Keratinocyte (primary cell): Measurements from ENCODE around the gene PDK2. TPM values are rescaled to one million over a fixed set of nuclear protein-coding genes. Genes with fewer than 3 reads are reported as not detected.

Source experiments
- DNase-seq: peaks from one replicate; pipeline ENCODE4 v3.0.0-alpha.2; 2011; ENCODE audit warnings: low read depth, missing footprints, low spot score
- FAIRE-seq: peaks from 2 replicates; lab custom pipeline; 2011; peaks lifted over from hg19 to GRCh38; lab: Jason Lieb, UNC
- H2AFZ ChIP-seq: 2 replicates; pipeline ENCODE4 v1.6.0; 2012; ENCODE audit warnings: low read length, control low read depth, inconsistent platforms; ENCODE audit not compliant: control insufficient read depth
- H3K27ac ChIP-seq: 2 replicates; pipeline ENCODE4 v1.5.1; 2011; ENCODE audit warnings: low read length; ENCODE audit not compliant: control insufficient read depth, insufficient read depth
- H3K27me3 ChIP-seq: 3 replicates; pipeline ENCODE4 v1.6.0; 2011; ENCODE audit warnings: low read length; ENCODE audit not compliant: control insufficient read depth, insufficient read depth; ENCODE audit errors: extremely low read depth
- H3K36me3 ChIP-seq, 2 experiments: 2 replicates in 1 of 2; 3 replicates in 1 of 2; pipeline ENCODE4 v1.5.1; 2011; ENCODE audit warnings: low read length in 2 of 2, mild to moderate bottlenecking in 1 of 2; ENCODE audit not compliant: control insufficient read depth in 2 of 2, insufficient read depth in 2 of 2; ENCODE audit errors: extremely low read depth in 1 of 2
- H3K4me1 ChIP-seq: 3 replicates; pipeline ENCODE4 v1.5.1; 2011; ENCODE audit warnings: low read length; ENCODE audit not compliant: control insufficient read depth, insufficient read depth; ENCODE audit errors: extremely low read depth
- H3K4me2 ChIP-seq: 3 replicates; pipeline ENCODE4 v1.6.0; 2011; ENCODE audit warnings: low read depth, low read length; ENCODE audit not compliant: control insufficient read depth, insufficient read depth; ENCODE audit errors: extremely low read depth
- H3K4me3 ChIP-seq, 3 experiments: fragments of 200-600 bp in 1 of 3; sonication (generic) in 1 of 3; 2 replicates in 2 of 3; 3 replicates in 1 of 3; pipeline ENCODE4 v1.5.1; 2011 to 2016; ENCODE audit warnings: low read length in 3 of 3, mild to moderate bottlenecking in 3 of 3, control low read depth in 2 of 3, inconsistent platforms in 1 of 3, low read depth in 1 of 3, mixed read lengths in 1 of 3, mixed run types in 1 of 3, moderate library complexity in 1 of 3; ENCODE audit not compliant: control insufficient read depth in 2 of 3, insufficient read depth in 2 of 3; ENCODE audit errors: extremely low read depth in 1 of 3
- H3K79me2 ChIP-seq: 2 replicates; pipeline ENCODE4 v1.6.0; 2012; ENCODE audit warnings: low read length; ENCODE audit not compliant: control insufficient read depth, insufficient read depth
- H3K9ac ChIP-seq: 3 replicates; pipeline ENCODE4 v1.6.0; 2011; ENCODE audit warnings: low read length; ENCODE audit not compliant: control insufficient read depth, insufficient read depth; ENCODE audit errors: extremely low read depth
- H3K9me1 ChIP-seq: 3 replicates; pipeline ENCODE4 v1.6.0; 2011; ENCODE audit warnings: low read length; ENCODE audit not compliant: control insufficient read depth, insufficient read depth; ENCODE audit errors: extremely low read depth
- H3K9me3 ChIP-seq: 2 replicates; pipeline ENCODE4 v1.5.1; 2012; ENCODE audit warnings: low read depth, low read length; ENCODE audit not compliant: control insufficient read depth
- H4K20me1 ChIP-seq: 3 replicates; pipeline ENCODE4 v1.6.0; 2011; ENCODE audit warnings: low read length; ENCODE audit not compliant: control insufficient read depth, insufficient read depth; ENCODE audit errors: extremely low read depth
- EZH2 ChIP-seq: IDR thresholded peaks from one replicate; pipeline ENCODE4 v1.6.1; 2012; ENCODE audit warnings: inconsistent platforms, mild to moderate bottlenecking, low read length, moderate library complexity
- dilution Hi-C: fragments of 300-500 bp; cut with MboI; formaldehyde crosslinking; loops from one replicate; pipeline ENCODE4 v1.7.0; 2020; ENCODE audit warnings: low sequenced_read_pairs; ENCODE audit not compliant: extremely low pct_ligation_motif_present
- polyA plus RNA-seq, 5 experiments: library from polyadenylated mRNA; depleted of rRNA in 3 of 5; stranded (reverse) in 3 of 5; stranded (forward) in 1 of 5; unstranded in 1 of 5; fragments of >200 nt; gene quantifications; 1 replicate in 1 of 5; 2 replicates in 3 of 5; 3 replicates in 1 of 5; pipeline versions ENCODE4 v1.2.1 to v1.2.3, GENCODE V29; 2011 to 2012; ENCODE audit warnings: missing spikeins in 2 of 5, low read depth in 1 of 5, low replicate concordance in 1 of 5
- TF ChIP-seq, protein P1 (sequence below), 3 experiments: IDR thresholded peaks in 1 of 3; conservative IDR thresholded peaks in 1 of 3; optimal IDR thresholded peaks in 1 of 3; 2 replicates in 2 of 3; 3 replicates in 1 of 3; pipeline versions ENCODE3 to v1.5.1; 2011; ENCODE audit warnings: low read length in 3 of 3, mild to moderate bottlenecking in 3 of 3, moderate library complexity in 2 of 3, control low read depth in 1 of 3, inconsistent platforms in 1 of 3; ENCODE audit not compliant: insufficient read depth in 2 of 3; ENCODE audit errors: extremely low read depth in 1 of 3

Gene PDK2
- polyA plus RNA-seq, 1 donor (not counting 4 experiments of a cell fraction or from before 2014, with no cell fraction given) = 7.5 TPM

DNA sequence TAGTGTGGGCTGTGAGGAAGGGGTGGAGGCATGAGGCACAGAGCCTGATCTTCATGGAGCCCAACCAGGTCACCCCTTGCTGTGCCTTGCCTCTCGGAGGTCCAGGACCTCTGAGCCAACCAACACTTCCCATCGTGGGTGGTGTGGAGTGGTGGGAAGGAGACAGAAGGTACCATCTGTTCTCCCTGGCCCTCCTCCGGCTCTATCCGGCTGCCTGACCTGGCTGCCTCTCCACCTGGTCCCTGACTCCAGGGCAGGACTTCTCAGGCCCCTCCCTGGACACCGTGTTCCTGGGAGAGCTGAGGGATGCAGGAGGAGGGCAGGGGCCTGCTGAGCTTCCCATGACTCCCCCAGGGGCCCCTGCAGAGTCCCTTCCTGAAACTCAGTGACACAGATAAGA lies 3.9 kb downstream of the PDK2 start:
- Histone ChIP-seq H3K9me1 (no peaks in the 10 kb centered on the region), H3K4me2 (no peak overlapping the region), H3K79me2 (no peaks in the 10 kb centered on the region), H3K4me1 (peaks cover 36% of the 10 kb centered on the region), H4K20me1 (peaks cover 2% of the 10 kb centered on the region), H3K36me3 (no peaks in the 10 kb centered on the region), H3K9me3 (no peaks in the 10 kb centered on the region), H3K4me3 (no peak overlapping the region), H3K27ac (no peak overlapping the region), H3K27me3 (no peaks in the 10 kb centered on the region), H2AFZ (no peak overlapping the region), H3K9ac (no peak overlapping the region)
- no peak for DNase-seq
- no peak for FAIRE-seq
- dilution Hi-C loops = no loop called here
- TF ChIP-seq, protein P1, sequence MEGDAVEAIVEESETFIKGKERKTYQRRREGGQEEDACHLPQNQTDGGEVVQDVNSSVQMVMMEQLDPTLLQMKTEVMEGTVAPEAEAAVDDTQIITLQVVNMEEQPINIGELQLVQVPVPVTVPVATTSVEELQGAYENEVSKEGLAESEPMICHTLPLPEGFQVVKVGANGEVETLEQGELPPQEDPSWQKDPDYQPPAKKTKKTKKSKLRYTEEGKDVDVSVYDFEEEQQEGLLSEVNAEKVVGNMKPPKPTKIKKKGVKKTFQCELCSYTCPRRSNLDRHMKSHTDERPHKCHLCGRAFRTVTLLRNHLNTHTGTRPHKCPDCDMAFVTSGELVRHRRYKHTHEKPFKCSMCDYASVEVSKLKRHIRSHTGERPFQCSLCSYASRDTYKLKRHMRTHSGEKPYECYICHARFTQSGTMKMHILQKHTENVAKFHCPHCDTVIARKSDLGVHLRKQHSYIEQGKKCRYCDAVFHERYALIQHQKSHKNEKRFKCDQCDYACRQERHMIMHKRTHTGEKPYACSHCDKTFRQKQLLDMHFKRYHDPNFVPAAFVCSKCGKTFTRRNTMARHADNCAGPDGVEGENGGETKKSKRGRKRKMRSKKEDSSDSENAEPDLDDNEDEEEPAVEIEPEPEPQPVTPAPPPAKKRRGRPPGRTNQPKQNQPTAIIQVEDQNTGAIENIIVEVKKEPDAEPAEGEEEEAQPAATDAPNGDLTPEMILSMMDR (optimal IDR thresholded peaks at IDR 0.05 in 1 of 3, IDR thresholded peaks at IDR 0.05 in 1 of 3, conservative IDR thresholded peaks at IDR 0.05 in 1 of 3; ENCODE audit: extremely low read depth in 1 of 3, insufficient read depth in 2 of 3, low read length in 3 of 3) = no peak
- no peak for TF ChIP-seq EZH2

DNA sequence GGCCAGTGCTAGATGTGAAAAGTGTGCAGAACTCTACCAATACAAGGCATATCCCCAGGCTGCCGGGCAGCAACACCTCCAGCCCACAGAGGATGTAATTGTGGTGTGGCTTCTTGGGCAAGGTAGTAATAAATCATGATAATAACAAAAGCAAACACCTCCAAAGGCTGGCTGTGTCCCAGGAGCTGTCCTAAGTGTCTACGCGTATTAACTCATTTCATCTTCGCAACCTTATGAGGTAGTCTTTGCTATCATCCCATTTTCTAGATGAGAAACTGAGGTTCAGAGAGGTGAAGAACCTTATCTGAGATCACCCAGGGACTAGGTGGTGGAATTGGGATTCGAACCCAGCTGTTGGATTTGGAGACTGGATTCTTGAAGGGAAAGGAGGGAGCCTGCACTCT lies 5.3 kb downstream of the PDK2 start:
- H3K9me1 ChIP-seq = no peaks in the 10 kb centered on the region
- TF ChIP-seq, protein P1 (optimal IDR thresholded peaks at IDR 0.05 in 1 of 3, IDR thresholded peaks at IDR 0.05 in 1 of 3, conservative IDR thresholded peaks at IDR 0.05 in 1 of 3; ENCODE audit: extremely low read depth in 1 of 3, insufficient read depth in 2 of 3, low read length in 3 of 3) = no peak
- no peak for TF ChIP-seq EZH2
- H3K36me3 ChIP-seq = no peaks in the 10 kb centered on the region
- FAIRE-seq (peak; percentile 9), DNase-seq (no peak)
- H3K27ac ChIP-seq = no peak overlapping the region
- H3K27me3 ChIP-seq = no peaks in the 10 kb centered on the region
- H3K4me1 ChIP-seq = peaks cover 26% of the 10 kb centered on the region
- H3K9me3 ChIP-seq = no peaks in the 10 kb centered on the region
- no peak overlapping the region for H2AFZ ChIP-seq
- H3K79me2 ChIP-seq = no peaks in the 10 kb centered on the region
- no peak overlapping the region for H3K4me2 ChIP-seq
- dilution Hi-C loops = no loop called here
- no peaks in the 10 kb centered on the region for H4K20me1 ChIP-seq
- H3K4me3 ChIP-seq = no peak overlapping the region
- H3K9ac ChIP-seq = no peak overlapping the region
